OCI-LY7 (cell line): ENCODE results near the gene PPP2R2B.

Experiments used
- EZH2phosphoT487 ChIP-seq: fragments of 200-600 bp; sonication (generic); IDR thresholded peaks from 2 replicates; pipeline ENCODE4 v1.6.1; 2018; ENCODE audit warnings: low read depth, borderline replicate concordance, mild to moderate bottlenecking, mixed run types, antibody characterized with exemption, low read length, moderate library complexity, mixed read lengths
- TF ChIP-seq, protein P1 (sequence below): fragments of 200-600 bp; sonication (generic); conservative IDR thresholded peaks from 2 replicates; pipeline ENCODE4 v1.5.1; 2014; ENCODE audit warnings: mild to moderate bottlenecking, antibody characterized with exemption, low read length, moderate library complexity, mixed read lengths

DNA sequence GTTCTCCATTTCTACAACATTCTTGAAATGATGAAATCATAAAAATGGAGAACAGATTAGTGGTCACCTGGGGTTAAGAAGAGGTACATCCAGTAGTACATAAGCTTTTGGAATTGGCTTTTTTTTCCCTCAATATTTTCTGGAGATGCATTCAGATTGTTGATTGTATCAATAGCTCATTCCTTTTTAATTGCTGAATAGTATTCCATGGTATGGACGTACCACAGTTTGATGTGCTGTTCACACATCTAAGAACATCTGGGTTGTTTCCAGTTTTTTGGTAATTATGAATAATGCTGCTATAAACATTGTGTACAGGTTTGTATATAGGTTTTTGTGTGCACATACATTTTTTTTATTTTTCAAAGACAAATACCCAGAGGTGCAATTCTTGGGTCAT lies 130.0 kb downstream of the PPP2R2B start:
- TF ChIP-seq, protein P1, sequence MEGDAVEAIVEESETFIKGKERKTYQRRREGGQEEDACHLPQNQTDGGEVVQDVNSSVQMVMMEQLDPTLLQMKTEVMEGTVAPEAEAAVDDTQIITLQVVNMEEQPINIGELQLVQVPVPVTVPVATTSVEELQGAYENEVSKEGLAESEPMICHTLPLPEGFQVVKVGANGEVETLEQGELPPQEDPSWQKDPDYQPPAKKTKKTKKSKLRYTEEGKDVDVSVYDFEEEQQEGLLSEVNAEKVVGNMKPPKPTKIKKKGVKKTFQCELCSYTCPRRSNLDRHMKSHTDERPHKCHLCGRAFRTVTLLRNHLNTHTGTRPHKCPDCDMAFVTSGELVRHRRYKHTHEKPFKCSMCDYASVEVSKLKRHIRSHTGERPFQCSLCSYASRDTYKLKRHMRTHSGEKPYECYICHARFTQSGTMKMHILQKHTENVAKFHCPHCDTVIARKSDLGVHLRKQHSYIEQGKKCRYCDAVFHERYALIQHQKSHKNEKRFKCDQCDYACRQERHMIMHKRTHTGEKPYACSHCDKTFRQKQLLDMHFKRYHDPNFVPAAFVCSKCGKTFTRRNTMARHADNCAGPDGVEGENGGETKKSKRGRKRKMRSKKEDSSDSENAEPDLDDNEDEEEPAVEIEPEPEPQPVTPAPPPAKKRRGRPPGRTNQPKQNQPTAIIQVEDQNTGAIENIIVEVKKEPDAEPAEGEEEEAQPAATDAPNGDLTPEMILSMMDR = no peak
- no peak for TF ChIP-seq EZH2phosphoT487
